GM19395 (cell line): ENCODE measurements around the gene TP53I11.

Experiments used
- ATAC-seq: cut with Tn5 transposase; IDR thresholded peaks from one replicate; pipeline ENCODE4 v1.9.1; 2021; ENCODE audit warnings: mild to moderate bottlenecking, moderate library complexity; ENCODE audit not compliant: unreplicated experiment

The TP53I11 gene

DNA sequence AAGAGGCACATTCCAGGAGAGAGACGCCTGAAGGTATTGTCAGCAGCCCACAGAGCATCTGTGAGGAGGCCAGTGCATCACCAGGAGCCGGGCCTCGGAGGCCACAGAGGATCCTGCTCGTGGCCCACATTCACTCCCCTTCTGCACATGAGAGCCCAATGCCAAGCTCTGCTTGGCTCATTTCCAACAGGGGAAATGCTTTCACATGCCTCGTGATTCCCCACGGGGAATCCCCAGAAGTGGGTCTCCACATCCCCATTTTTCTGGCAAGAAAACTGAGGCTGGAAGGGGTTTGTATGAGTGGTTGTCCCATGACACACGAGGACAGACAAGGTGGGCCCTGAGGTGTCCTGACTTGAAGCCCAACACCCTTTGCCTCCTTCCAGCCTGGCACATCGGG, 34.4 kb downstream of the TP53I11 start:
- no peak for ATAC-seq

DNA sequence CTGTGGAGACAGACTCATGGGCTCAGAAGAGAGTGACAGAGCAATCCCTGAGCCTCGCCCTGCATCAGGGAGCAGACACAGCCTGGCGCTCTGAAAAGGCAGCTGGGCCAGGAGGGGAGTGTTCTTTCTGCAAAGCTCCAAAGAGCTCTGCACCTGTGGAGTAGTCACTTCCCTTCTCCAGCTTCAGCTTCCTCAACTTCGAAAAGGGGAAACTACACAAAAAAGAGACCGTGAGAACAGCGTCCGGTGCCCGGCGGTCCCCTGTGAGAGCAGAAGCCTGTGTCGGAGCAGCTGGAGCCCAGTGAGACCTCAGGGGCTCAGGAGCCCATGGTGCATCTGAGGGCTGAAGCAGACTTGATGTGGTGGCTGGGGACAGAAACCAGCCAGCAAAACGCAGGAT, 35.1 kb downstream of the TP53I11 start:
- no peak for ATAC-seq

DNA sequence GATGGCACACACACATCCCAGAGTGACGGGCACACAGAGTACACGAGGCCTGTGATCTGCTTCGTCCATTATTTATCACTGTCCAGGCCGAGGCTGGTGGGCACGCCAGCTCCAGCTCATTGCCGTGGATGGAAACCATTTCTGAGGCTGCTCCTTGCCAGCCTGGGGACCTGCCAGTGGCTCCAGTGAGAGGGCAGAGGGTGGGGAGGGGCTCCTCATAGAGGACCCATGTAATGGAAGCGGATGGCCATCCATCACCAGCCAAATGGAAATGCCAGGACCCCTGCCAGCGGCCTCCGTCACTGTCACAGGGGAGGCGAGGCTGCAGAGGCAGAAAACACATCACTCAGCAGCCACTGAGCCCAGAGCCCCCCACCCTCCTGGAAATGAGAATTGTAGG, 35.7 kb downstream of the TP53I11 start:
- ATAC-seq = no peak

DNA sequence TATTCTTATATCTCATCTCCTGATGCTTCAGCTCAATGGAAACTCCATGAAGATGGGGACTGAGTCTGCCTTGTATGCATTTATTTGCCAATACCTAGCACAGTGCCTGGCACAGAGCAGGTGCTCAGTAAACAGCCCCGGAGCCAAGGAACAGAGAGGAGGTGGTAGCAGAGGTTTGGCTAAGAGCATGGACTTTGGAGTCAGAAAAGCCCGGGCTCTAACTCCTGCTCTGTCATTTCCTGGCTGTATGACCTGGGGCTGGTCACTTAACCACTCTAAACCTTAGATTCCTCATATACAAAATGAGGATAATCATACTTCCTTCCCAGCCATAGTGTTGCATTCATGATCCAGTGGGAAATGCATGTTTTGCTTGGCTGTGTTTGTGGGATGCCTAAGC, 36.6 kb downstream of the TP53I11 start:
- ATAC-seq = no peak

DNA sequence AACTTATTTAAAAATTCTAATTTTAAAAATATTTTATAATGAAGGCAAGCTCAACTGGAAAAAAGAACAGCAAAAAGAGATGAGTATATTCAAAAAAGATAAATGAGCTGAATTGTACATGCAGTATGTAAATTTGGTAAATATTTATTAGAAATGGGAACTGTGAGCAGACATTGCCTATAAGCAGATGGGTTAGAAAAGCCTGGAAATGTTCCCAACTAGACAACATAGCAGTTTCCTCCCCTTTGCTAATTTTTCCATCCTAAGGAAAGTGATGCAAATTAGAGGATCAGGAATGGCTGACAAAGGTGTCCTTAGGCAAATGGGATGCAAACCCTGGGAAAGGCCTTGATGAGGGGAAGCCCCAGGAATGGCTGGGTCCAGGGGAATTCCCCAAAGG, 37.2 kb downstream of the TP53I11 start:
- no peak for ATAC-seq

DNA sequence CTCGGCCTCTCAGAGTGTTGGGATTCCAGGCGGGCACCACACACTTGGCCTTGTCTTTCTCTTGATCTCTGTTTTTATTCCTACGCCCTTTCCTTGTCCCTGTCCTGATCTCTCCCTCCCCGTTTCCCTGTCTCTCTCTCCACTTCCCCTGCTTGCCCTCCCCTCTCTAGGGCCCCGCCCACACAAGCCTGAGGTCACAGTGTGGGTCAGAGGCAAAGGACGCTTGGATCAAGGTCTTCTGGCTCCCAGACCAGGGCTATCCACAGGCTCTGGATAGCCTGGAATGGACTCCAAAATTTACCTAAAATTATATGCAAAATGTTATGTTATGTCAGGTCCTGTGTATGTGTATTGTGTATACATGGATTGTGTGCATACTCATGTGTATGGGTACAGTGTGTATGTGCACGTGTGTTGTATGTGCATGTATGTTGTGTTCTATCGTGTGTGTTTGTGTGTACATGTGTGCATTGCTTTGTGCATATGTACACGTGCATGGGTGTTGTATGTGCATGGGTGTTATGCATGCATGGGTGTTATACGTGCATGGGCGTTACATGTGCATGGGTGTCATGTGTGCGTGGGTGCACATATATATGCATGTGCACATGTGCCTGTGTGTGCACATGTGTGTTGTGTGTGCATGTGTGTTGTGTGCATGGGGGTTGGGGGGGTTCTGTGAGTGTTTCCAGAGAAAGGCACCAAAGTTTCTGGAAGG, 38.3 kb downstream of the TP53I11 start:
- no peak for ATAC-seq

DNA sequence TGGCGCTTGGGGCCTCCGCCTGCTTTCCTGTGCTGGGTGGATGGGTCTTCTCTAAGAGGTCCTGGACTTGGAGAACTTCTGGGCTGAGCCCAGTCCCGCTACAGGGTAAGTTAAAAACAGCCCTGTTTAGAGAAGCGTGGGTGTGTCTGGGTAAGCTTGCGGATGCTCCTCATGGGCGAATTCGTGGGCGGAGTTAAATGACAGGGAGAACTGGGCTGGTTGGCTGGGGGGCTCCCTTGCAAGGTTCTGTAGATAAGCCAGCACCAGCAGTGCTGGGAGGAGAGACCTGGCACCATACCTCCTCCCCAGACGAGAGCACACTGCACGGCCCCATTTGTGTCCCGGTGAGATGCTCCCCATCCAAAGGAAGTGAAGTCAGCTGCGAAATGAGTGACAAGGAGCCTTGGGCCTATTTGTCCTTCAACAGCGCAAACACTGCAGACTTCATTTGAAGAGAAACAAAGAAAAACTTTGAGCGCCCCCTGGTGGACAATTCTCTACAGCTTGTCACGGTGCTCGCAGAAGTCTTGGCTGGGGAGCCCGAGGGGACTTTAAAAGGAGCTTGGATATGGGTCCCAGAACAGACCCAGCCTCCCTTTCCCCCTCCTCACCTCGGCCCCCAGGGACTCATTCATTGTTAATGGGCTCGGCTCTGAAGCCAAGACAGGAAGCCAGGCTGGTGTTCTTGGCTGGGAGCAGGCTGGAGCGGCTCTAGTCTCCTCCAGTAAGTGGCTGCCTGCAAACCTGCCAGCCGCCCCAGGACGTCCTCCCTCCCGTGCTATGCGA, 39.5 kb downstream of the TP53I11 start:
- ATAC-seq = no peak

DNA sequence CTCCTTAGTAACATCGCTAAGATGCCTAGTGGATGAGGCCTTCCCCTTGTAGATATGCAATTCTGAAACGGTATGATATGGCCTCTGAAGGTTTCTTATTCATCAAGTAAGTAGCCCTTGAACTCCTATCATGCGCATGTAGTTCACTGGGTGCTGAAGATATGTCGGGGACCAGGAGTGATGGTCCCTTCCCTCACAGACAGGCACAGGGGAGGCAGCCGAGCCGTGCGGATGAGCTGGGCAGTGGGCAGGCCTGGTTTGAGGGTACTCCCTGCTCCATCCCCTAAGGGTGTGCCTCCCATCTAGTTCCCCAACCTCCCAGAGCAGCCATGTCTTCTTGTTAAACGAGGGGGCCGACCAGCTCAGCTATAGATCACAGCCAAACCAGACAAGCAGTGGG, 40.1 kb downstream of the TP53I11 start:
- no peak for ATAC-seq

DNA sequence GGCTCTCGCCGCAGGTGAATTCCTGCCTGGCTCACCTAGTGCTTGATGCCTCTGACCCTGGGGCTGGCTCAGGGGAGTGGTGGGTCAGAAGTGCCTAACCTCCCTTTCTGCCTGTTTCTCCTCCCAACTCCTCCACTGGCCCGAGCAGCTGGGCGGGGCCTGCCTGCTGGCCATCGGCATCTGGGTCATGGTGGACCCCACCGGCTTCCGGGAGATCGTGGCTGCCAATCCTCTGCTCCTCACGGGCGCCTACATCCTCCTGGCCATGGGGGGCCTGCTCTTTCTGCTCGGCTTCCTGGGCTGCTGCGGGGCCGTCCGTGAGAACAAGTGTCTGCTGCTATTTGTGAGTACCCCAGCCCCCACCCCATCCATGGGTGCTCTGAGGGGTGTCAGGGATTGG, 41.1 kb downstream of the TP53I11 start:
- ATAC-seq = no peak

DNA sequence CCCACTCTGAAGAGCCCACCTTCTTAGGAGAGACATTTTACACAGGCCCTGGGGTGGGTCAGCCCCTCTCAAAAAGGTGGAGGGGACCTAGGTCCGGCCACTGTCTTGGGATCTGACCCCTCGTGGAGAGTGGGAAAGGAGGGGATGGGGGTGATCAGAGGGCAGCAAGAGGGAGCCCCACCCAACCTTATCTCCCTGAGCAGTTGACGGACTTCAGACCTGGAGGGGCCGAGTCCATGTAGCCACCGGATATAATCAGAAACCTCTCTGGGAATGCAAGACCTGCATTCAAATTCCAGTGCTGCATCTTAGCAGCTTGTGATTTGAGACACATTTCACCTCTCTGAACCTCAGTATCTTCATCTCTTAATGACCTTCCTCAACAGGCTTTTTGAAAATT, 44.0 kb downstream of the TP53I11 start:
- ATAC-seq = no peak

DNA sequence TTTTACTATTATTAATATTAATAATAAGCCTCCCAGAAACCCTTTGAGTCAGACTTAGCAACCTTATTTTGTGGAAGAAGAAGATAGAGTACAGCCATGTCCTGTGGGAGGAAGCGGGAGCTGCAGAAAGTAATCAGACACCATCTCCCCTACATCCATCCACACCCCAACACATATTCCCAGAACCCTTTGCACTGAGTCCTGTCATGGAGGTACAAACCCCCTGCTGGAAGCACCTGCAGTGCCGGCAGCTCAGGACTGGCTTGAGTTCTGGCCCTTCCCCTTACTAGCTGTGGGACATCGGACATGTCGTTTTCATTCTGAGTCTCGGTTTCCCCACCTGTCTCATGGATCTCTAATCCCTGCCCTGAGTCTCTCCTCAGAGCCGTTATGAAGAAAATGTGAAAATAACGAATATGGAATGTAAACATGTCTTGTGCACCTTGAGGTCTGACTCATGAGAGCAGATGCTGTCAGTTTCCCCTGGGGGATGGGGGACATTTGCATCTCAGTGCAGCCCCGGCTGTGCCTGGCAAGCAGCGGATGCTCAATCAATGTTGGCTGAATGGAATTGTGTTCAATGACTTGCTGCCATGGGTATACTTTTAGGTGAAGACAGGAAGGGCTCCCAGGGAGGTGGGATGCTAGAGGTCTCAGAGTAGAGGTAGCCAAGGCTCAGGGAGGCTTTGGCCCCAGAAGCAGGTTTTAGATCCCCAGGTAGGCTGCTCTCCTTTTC, 45.4 kb downstream of the TP53I11 start:
- ATAC-seq = no peak

DNA sequence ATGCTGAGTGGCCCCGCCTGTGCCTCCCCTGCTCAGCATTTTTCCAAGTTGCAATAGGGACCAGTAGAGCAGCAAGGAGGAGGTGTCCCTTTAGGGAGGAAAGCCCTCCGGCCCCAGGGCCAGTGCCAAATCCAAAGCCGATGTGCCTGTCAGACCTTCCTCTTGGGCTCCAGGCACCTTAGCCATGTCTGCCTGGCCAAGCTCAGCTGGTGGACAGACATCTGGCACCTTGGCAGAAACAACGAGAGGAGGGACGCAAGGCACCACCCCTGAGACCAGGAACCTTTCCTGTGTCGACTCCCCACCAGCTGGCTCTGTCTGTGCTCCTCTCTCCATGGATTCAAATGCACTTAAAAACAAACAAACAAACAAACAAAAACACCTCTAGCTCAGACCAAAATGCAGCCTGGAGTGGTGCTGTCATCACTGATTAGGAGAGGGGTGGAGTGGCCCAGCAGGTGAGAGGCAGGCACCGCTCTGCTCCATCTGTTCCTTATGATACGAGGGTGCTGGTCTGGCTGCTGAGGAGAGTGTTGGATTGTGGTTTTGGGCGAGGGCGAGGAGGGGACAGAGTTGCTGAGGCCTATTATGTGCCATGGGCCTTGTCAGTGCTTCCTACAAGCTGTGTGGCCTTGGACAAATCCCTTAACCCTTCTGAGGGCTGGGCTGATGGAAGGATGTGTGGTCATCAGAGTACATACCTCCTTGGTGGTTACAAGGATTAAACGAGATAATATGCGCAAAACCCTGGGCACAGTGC, 46.2 kb downstream of the TP53I11 start:
- ATAC-seq = no peak

DNA sequence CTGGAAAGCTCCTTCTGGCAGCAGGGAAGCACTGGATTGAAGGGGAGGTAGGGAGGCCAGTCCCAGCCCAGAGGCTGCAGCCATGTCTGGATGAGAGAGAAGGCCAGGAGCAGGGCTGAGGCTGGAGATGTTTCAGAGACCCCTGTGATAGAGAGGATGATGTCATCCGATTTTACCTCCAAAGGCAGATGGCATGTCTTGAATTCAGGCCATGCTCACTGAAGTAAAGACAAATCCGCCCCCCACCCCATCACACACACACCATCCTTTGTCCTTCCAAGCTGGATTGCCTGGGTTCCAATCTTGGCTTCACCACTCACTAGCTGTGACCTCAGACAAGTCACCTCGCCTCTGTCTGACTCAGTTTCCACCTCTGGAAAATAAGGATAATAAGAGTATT, 47.2 kb downstream of the TP53I11 start:
- no peak for ATAC-seq

DNA sequence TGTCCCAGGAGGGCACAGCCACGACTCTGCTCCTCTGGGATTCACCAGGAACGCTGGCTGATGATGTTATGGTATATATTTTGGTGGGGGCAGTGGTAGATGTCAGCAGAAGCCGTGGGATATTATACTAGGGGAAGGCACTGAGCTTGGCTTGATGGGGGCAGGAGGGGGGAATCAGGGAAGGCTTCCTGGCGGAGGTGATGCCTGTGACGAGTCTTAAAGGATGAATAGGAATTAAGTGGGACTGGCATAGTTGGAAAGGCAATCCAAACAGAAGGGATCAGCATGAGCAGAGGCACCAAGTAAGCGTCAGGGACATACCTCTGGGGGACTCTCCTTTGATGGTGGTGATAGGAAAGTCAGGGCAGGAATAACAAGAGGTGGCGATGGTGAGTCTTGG, 47.6 kb downstream of the TP53I11 start:
- ATAC-seq = no peak

DNA sequence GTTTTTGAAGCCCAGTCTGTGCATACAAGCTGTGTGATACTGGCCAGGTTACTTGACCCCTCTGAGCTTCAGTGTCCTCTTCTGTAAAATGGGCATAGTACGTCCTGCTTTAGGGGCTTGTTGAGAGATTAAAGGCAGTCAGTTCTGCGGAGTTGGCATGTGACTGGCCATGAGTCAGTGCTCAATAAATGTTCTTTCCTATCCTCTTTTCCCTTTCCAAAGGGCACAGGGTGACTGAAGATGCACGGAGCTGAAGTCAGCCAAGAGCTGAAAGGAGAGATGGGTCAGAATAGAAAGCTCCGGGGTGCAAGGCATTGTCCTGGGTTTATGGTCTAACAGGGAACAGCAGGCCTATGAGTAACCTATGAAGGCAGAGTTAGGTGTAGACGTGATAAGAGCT, 48.9 kb downstream of the TP53I11 start:
- ATAC-seq = no peak

DNA sequence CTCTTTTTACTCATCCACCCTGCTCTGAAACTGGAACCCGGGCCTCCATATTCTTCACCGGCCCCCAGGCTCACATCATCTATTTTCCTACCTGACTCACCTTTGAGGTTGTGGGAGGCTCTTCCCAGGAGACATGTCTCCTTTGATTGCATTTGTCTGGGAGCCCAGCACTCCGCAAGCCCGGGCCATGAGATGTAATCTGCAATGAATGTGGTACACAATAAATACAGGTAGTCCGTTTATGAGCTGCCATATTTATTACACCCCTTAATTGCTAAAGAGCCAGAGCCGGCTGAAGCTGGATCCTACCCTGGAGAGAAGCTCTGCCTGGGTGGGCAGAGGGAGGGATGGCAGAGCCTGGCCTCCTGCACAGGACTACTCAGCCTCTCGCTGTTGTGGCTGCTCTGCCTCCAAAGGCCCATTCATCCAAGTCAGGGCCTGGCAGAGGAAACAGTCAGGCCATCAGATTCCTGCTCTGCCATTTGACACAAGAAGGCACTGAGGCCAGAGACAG, 49.5 kb downstream of the TP53I11 start:
- ATAC-seq = no peak

DNA sequence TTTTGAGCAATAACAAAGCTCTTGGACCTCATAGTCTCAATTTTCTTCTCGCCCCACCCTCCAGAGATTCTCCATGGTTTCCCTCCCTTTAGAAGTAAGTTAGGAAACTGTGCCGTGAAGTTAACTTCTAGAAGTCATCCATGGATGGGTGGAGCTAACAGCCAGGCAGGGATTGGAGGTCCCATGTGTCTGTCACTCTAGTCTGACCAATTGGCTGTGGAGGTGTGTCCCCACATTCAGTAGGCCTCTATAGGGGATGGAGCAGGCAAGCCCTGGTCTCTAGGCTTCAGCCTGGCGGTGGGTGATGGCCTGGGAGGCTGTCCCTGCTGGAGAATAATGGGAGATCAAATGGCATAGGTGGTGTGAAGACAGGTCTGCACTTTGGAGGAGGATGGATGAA, 50.7 kb downstream of the TP53I11 start:
- ATAC-seq = no peak

DNA sequence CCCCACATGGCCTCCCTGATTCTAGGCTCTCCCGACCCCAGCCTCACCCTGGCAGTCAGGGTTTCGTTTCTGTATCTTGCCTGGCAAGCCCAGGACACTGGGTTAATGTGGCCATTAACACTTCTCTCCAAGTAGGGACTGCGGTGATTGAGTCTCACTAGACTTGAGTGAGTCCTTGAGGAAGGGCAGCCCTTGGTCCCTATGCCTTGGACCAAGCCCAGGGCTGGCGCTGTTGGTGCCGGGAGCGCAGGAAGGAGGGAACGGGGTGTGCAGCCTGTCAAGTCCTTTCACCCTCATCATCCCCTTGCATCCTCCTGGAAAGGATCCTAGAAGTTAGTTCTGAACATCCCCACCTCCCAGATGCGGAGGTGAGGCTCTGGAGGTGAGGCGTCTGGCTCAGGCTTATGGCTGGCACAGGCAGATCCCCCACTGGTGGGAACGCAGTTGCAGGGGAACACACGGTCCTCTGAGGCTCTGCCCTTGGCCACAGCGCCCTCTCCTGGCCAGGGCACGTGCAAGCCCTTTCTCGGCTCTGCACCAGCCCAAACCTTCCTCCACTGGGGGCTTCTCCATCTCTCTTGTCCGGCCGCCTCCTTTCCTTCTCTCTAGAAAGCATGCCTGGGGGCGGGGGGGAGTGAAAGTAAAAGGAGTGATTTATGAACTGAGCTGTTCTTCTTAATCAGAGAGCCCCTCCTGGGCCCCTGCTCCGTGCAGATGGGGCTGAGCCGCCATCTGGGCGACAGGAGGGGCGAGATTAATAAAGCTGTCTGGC, 56.7 kb downstream of the TP53I11 start:
- ATAC-seq = no peak

DNA sequence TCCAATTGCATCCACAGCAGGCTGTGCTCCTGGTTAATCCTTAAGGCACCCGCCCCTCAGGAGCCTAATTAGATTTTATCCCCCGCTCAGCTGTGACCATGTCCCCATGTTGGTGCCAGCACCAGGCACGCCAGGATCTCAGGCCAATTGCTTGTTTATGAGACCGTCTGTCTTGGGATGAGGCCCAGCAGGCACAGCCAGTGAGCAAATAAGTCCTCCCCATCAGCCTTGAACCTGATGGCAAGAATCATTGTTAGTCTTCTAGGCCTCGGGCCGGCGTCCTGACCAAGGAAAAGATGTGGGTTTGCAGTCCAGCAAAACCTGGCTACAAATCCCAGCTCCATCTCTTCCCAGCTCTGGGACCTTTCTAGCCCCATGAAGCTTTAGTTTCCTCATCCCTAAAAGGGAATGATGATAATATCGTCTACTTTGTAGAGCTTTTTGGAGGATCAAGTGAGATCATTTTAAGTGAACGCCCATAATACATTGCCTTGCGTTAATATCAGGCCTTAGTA, 57.3 kb downstream of the TP53I11 start:
- no peak for ATAC-seq

DNA sequence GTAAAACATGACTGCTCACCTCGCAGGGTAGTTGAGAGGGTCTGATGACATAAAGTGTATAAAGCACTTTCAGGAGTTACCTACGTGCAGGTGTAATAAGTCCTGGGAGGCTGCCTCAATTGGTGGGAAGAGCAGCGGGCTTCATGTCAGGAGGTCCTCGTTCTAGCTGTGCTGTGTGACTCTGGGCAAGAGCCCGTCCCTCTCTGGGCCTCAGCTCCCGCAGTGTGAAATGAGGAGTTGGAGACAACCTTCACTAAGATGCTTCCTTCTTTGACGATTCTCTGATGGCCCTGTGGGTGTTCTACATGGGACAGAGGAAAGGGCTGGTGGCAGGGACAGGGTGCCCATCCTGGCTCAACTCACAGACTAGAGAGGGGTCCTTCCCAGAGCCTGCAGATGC, 57.8 kb downstream of the TP53I11 start:
- ATAC-seq = no peak
